Renal pelvis (tissue), 4 donors: ENCODE results near the gene NAPB. TPM values are rescaled to one million over a fixed set of nuclear protein-coding genes. Genes with fewer than 3 reads are reported as not detected.

ENCODE experiments used
- DNase-seq: peaks from one replicate; pipeline ENCODE4 v3.0.0-alpha.2; 2013
- polyA plus RNA-seq, 3 donors: library from polyadenylated mRNA; unstranded; fragments of 120-200 nt; gene quantifications; one replicate each; pipeline ENCODE4 v1.2.1, GENCODE V29; 2013; ENCODE audit not compliant: insufficient read length in 3 of 3

The NAPB gene
- polyA plus RNA-seq, 3 donors = 14.3 to 23.5 (median 21.0) TPM

- no peak for DNase-seq
Observed at GRCh38 chr20:23408957-23409356, 12.3 kb downstream of the NAPB start.

GRCh38 chr20:23407781-23408464 lies 13.4 kb downstream of the NAPB start:
- DNase-seq = no peak

DNA sequence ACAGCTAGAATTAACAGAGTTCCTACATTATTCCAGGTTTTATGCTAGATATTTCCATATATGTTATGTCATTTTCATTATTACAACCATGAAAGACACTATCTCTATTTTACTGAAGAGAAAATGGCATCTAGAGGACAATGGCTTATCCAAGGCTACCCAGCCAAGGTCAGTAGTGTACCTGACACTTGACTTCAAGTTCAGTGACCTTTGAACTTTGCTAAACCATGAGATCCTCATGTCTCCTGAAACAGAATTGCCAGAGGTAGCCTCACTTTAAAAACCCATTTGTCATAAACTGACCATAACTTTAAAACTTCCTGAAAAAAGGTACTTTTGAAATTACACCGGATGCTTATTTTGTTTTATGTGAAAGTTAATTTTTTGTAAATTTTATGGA lies 14.4 kb downstream of the NAPB start:
- DNase-seq = no peak

- DNase-seq = no peak
Observed at GRCh38 chr20:23404196-23404595, 17.1 kb downstream of the NAPB start.

DNA sequence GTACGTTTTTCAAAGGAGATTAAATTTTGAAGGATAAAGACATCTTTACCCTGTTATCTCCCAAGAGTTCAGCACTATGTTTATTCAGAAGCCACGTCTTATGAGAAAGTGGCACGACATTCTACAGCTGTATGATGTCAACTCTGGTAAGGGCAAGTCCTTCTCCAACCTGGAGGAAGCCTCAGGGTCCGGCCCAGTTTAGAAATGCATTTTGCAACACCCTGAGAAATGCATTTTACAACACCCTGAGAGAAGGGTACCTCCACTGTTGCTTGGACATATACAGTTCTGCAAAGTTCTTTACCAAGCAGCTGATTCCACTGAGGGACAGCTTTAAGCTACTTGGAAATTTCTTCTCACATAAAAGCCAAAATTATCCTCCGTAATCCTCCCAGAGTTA lies 17.5 kb downstream of the NAPB start:
- DNase-seq = no peak

- no peak for DNase-seq
Observed at GRCh38 chr20:23401051-23401450, 20.2 kb downstream of the NAPB start.

DNA sequence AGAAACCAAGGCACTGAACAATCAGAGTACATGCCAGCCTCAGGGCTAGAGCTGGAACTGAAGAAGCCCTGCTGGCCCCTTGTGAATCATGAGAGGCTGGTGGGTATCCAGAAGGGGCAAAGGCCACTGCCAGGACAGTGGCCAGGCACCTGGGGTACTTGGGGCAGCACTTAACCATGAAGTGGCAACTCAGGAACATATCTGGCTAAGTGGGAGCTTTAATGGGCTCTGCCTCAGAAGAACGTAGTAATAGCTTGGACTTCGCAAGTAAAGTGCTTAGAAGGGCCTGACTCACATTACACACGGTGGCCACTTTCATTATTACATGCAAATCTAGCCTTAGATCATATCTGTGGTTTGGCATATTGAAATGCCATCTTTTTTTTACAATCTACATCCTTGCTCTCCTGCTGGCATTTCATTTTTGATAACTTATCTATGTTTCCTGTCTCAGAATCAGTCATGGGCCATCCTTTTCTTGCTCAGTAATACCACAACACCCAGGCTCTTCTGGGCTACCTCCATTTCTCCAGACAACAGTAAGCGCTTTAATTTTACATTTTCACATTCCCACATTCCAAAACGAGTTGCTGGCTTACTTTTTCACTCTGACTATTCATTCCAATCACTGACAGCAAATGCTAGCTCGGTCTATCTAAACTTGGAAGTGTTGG lies 21.6 kb downstream of the NAPB start:
- DNase-seq = no peak

DNA sequence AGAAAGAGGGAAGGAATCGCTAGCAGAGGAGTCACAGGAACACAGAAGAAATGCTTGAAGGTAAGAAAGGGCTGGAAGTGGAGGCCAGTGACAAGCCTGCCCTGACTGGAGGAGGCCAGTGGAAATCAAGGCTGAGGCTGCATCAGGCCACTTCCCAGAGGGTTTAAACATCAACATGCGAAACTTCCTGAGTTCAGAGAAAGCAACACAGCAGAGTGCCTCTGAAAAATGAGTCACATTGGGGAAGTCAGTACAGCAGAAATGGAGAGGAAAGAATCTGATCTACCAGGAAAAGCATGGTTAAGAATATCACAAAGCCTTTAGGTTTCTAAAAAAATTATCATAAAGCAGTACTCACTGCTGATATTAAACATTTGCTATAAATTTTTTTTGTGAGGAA lies 23.3 kb downstream of the NAPB start:
- DNase-seq = no peak

DNA sequence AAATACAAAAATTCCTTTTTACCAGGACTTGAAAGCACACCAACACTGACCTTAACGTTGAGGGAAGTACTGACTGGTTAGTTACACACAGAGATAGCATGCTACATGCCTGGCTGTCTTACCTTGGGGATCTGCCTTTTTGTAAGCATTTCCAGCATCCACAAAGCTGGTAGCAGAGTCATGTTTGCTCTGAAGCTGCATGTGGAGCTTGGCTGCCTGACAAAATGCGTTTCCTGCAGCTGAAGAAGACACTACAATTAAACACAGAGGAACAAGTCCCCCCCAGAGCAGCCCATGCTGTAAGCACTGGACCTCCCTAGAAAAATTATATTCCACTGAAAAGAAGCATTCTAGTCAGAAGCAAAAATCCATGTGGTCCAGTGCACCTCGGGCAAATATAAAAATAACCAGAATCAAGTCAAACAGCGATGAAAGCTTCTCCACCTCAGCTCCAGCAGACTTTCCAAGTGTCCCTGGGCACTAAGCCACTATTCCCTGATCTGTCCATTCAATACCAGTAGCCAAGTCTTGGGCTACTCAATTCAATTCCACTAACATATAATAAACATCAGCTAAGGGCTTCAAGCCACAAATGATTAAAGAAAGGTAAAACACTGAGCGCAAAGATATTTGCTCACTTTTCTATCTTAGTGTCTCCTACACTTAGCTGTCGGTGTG lies 24.2 kb downstream of the NAPB start:
- no peak for DNase-seq

DNA sequence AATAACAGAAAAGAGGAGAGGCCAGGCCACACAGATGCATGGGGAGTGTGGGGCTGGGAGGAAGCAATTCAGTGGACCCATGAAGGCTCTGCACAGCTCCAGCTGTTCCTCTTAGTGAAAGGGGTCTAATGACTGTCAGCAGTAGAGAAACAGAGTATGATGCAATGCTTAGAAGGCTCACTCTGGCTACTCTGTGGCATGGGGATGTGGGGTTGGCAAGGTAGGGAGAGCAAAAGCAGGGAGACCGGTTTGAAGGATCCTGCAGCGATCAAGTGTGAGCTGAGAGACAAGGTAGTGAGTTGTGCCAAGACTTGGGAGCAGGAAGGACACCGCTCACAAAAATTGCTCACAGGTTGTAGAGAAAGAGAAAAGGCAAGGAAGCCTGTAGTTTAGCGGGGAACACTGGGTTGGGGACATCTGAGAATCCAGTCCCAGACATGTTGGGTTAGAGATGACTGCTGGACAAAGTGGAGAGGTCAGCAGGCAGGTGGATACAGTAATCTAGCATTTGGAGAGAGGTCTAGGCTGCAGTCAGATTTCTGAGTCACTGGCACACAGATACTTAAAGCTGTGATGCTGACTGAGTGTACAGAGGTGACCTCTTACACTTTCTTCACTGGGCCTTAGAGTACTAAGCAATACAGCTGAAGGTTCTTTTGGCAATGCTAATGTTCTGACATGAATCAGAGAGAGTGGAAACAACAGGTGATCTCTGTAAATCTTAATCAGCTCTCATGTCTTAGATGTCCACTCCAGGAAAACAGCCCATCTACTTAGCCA lies 27.1 kb downstream of the NAPB start:
- no peak for DNase-seq

DNA sequence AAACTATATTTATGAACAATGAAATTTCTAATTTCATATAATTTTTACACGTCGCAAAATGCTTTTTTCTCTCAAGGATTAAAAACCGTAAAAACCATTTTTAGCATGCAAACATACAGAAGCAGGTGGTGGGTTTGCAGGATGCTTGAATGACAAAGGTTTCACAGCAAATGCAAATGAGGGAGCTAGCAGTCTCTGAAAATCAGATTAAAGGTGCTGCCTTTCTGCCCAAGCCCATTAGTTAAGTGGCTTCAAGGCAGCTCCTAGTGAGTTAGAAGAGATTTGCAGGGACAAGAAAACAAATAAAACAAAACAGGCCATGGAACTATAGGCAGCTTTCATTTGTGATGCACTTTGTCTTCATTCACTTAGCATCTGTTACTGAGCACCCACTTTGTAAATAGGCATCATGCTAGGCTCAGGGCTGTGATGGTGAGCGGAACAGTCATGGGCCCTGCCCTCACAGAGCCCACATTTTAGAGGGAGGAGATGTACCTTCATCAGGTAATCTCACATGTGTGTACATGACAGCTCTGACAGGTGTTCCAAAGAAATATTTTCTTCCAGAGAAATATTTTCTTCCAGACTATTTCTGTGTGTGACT lies 29.5 kb downstream of the NAPB start:
- no peak for DNase-seq

GRCh38 chr20:23390091-23390774 lies 31.1 kb downstream of the NAPB start:
- DNase-seq = no peak

DNA sequence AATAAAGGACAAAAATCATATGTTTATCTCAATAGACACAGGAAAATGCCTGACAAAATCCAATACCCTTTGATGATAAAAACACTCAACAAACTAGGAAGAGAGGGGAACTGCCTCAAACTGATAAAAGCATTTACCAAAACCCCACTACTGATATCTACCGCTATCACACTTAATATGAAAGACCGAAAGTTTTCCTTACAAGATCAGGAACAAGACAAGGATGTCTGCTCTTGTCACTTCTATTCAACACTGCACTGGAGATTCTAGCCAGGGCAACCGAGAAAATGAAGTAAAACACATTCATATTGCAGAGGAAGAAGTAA lies 34.2 kb downstream of the NAPB start:
- no peak for DNase-seq

DNA sequence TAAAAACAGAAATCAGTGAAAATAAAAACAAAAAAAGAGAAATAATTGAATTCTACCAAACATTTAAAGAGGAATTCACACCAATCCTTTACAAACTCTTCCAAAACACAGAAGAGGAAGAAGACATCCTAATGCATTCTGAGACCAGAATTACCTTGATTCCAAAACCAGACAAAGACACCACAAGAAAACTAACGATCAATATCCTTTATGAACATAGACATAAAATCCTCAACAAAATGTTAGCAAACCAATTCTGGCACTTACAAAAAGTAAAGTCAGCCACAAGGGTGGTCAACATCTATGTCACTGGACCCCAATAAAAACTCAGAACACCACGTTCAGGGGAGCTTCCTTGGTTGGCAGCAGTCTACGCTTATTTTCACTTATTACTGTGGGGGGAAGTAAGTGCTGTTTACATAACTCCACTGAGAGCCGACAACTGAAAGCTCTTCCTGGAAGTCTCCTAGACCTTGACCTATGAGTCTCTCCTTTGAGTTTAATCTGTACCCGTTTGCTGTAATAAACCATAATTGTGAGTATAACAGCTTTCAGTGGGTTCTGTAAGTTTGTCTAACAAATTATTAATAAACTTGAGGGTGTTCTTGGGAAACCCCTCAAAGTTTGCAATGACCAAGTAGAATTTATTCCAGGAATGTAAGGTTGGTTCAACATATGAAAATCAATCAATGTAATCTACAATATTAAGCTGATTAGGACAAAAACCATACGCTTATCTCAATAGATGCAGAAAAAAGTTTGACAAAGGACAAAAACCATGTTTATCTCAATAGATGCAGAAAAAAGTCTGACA lies 34.8 kb downstream of the NAPB start:
- no peak for DNase-seq

- DNase-seq = no peak
Observed at GRCh38 chr20:23381876-23382275, 39.4 kb downstream of the NAPB start.

GRCh38 chr20:23379772-23380171 lies 41.5 kb downstream of the NAPB start:
- DNase-seq = no peak

GRCh38 chr20:23375827-23376226 lies 45.5 kb downstream of the NAPB start:
- DNase-seq = no peak

GRCh38 chr20:23374441-23374840 lies 46.8 kb downstream of the NAPB start:
- no peak for DNase-seq

GRCh38 chr20:23371496-23371895 lies 49.8 kb downstream of the NAPB start:
- DNase-seq = no peak

DNA sequence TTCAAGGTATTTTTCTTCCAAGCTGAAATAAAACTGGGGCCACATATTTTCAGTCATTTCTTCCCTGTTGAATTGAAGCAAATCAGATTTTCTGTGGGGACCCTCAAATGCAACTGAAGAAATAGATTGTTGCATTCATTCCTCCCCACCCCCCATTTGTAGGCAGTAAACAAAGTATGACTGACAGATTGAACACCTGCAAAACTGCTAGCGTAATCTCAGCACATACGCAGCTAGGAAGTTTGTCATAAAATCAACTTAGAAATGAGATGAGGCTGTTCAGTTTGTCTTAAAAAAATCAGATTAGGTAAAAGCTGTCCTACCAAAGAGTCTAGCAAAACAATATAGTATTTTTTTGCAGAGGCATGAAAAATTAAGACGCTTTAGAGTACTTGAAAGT lies 50.4 kb downstream of the NAPB start:
- no peak for DNase-seq

DNA sequence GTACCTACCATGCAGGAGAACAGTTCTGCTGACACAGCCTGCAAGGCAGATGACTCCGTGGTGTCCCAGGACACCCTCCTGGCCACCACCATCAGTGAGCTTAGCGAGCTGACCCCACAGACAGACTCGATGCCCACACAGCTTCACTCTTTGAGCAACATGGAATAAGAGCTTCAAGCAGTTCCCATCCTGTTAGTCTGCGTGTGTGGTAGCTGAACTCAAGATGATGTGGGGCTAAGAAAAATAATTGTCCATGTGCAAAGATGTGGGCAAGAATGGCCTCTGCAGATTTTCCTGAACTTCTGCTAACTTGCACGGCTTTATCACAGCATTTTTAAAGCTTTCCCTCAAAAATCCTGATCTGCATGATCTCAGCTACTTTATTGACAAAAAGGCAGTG lies 51.0 kb downstream of the NAPB start:
- DNase-seq = no peak
